ENCODE measurements around the gene DROSHA.

GRCh38 chr5:31486441-31486840, 45.5 kb downstream of the DROSHA start:
- no peak for TF ChIP-seq REST (IDR thresholded peaks at IDR 0.05; ENCODE audit: insufficient read depth in 1 of 2, low read depth in 2 of 2, low read length in 2 of 2)
- no peak for TF ChIP-seq FOXP2 (optimal IDR thresholded peaks at IDR 0.05; ENCODE audit: borderline replicate concordance, extremely low read depth, extremely low read length, insufficient read depth)
- TF ChIP-seq POLR2AphosphoS5 (IDR thresholded peaks at IDR 0.05; ENCODE audit: low read depth, low read length): no peak
